ENCODE data around the gene GPANK1. TPM values are rescaled to one million over a fixed set of nuclear protein-coding genes. Genes with fewer than 3 reads are reported as not detected.

GPANK1 gene
- total RNA-seq, 1 donor from 2014 or later, result 8.9 TPM

GRCh38 chr6:31655349-31656237 is 9.2 kb downstream of the GPANK1 start, which contains the start of gene APOM:
APOM (plus strand) TSS chr6:31655894; CDS start chr6:31655967, 73 bp downstream.
- peaks cover 26% of the 10 kb centered on the region for H3K4me1 Mint-ChIP-seq (ENCODE audit: unreplicated experiment)

GRCh38 chr6:31654574-31655348 is 10.0 kb downstream of the GPANK1 start:
- TF ChIP-seq CTCF (IDR thresholded peaks at IDR 0.05; ENCODE audit: unreplicated experiment), result no peak
- Mint-ChIP-seq H3K27me3 (ENCODE audit: unreplicated experiment) (peaks cover 11% of the 10 kb centered on the region), H3K36me3 (ENCODE audit: low read depth, unreplicated experiment) (peaks cover 7% of the 10 kb centered on the region), H3K4me1 (ENCODE audit: unreplicated experiment) (peaks cover 25% of the 10 kb centered on the region), H3K27ac (ENCODE audit: unreplicated experiment) (no peak overlapping the region), H3K4me3 (ENCODE audit: unreplicated experiment) (no peak overlapping the region), H3K9me3 (ENCODE audit: unreplicated experiment) (no peaks in the 10 kb centered on the region)
- no peak for DNase-seq (ENCODE audit: low spot score)

More at GRCh38 chr6:31655349-31656237, 9.2 kb downstream of the GPANK1 start, which contains the start of gene APOM:
- TF ChIP-seq CTCF (IDR thresholded peaks at IDR 0.05; ENCODE audit: unreplicated experiment), result no peak
- Mint-ChIP-seq H3K27ac (ENCODE audit: unreplicated experiment) (no peak within 1 kb of the TSS), H3K36me3 (ENCODE audit: low read depth, unreplicated experiment) (peaks cover 7% of the 10 kb centered on the region), H3K4me3 (ENCODE audit: unreplicated experiment) (no peak within 1 kb of the TSS), H3K27me3 (ENCODE audit: unreplicated experiment) (peaks cover 9% of the 10 kb centered on the region), H3K9me3 (ENCODE audit: unreplicated experiment) (no peaks in the 10 kb centered on the region)
- no peak for DNase-seq (ENCODE audit: low spot score)

- Mint-ChIP-seq H3K27me3 (ENCODE audit: unreplicated experiment) (peaks cover 6% of the 10 kb centered on the region), H3K36me3 (ENCODE audit: low read depth, unreplicated experiment) (peaks cover 16% of the 10 kb centered on the region), H3K27ac (ENCODE audit: unreplicated experiment) (peak overlapping the region; percentile 97), H3K9me3 (ENCODE audit: unreplicated experiment) (no peaks in the 10 kb centered on the region), H3K4me3 (ENCODE audit: unreplicated experiment) (peak overlapping the region; percentile 93), H3K4me1 (ENCODE audit: unreplicated experiment) (peaks cover 21% of the 10 kb centered on the region)
- TF ChIP-seq CTCF (IDR thresholded peaks at IDR 0.05; ENCODE audit: unreplicated experiment), result no peak
- peak; percentile 16 for DNase-seq (ENCODE audit: low spot score)
Measured at GRCh38 chr6:31652925-31653724, 11.7 kb downstream of the GPANK1 start.

- Mint-ChIP-seq H3K36me3 (ENCODE audit: low read depth, unreplicated experiment) (peaks cover 20% of the 10 kb centered on the region), H3K27me3 (ENCODE audit: unreplicated experiment) (peaks cover 6% of the 10 kb centered on the region), H3K4me3 (ENCODE audit: unreplicated experiment) (peak overlapping the region; percentile 97), H3K27ac (ENCODE audit: unreplicated experiment) (peak overlapping the region; percentile 98), H3K4me1 (ENCODE audit: unreplicated experiment) (peaks cover 16% of the 10 kb centered on the region), H3K9me3 (ENCODE audit: unreplicated experiment) (no peaks in the 10 kb centered on the region)
- DNase-seq (ENCODE audit: low spot score), result no peak
- TF ChIP-seq CTCF (IDR thresholded peaks at IDR 0.05; ENCODE audit: unreplicated experiment), result no peak
Measured at GRCh38 chr6:31651602-31652191, 13.1 kb downstream of the GPANK1 start.

Measured in endothelial cell (in vitro differentiated cells).